MM.1S (cell line): Measurements from ENCODE around the gene CDCA8.

Experiments
- DNase-seq: peaks from one replicate; pipeline ENCODE4 v3.0.0-alpha.2; 2015
- H2AFZ ChIP-seq: fragments of 300-600 bp; sonication (generic); 2 replicates; pipeline ENCODE4 v1.6.0; 2016; ENCODE audit warnings: antibody characterized with exemption, low read length
- H3F3A ChIP-seq: fragments of 300-600 bp; sonication (generic); 2 replicates; pipeline ENCODE4 v1.6.1; 2016; ENCODE audit warnings: mild to moderate bottlenecking, antibody characterized with exemption, low read length, moderate library complexity, mixed read lengths; ENCODE audit not compliant: insufficient read depth
- H3K27ac ChIP-seq: fragments of 300-600 bp; sonication (generic); 2 replicates; pipeline ENCODE4 v1.5.1; 2016; ENCODE audit warnings: mild to moderate bottlenecking, low read length
- H3K27me3 ChIP-seq: fragments of 300-600 bp; sonication (generic); replicated peaks from 2 replicates; pipeline ENCODE4 v1.6.0; 2016; ENCODE audit warnings: low read length; ENCODE audit not compliant: insufficient read depth
- H3K36me3 ChIP-seq: fragments of 300-600 bp; sonication (generic); replicated peaks from 2 replicates; pipeline ENCODE4 v1.6.1; 2016; ENCODE audit warnings: mild to moderate bottlenecking, low read length, mixed read lengths; ENCODE audit not compliant: insufficient read depth
- H3K4me1 ChIP-seq: fragments of 300-600 bp; sonication (generic); 2 replicates; pipeline ENCODE4 v1.6.1; 2016; ENCODE audit warnings: low read length, mixed read lengths
- H3K4me2 ChIP-seq: fragments of 300-600 bp; sonication (generic); 2 replicates; pipeline ENCODE4 v1.6.0; 2016; ENCODE audit warnings: low read depth, low read length
- H3K4me3 ChIP-seq: fragments of 300-600 bp; sonication (generic); 2 replicates; pipeline ENCODE4 v1.5.1; 2016; ENCODE audit warnings: low read length, mixed read lengths
- H3K79me2 ChIP-seq: fragments of 300-600 bp; sonication (generic); 2 replicates; pipeline ENCODE4 v1.6.1; 2016; ENCODE audit warnings: mixed run types, low read length, mixed read lengths
- H3K9ac ChIP-seq: fragments of 300-600 bp; sonication (generic); 2 replicates; pipeline ENCODE4 v1.6.1; 2016; ENCODE audit warnings: low read length, mixed read lengths
- H3K9me2 ChIP-seq: fragments of 300-600 bp; sonication (generic); replicated peaks from 2 replicates; pipeline ENCODE4 v1.6.1; 2016; ENCODE audit warnings: mild to moderate bottlenecking, low read length, mixed read lengths; ENCODE audit not compliant: insufficient read depth
- H3K9me3 ChIP-seq: fragments of 300-600 bp; sonication (generic); replicated peaks from 2 replicates; pipeline ENCODE4 v1.6.1; 2016; ENCODE audit warnings: mild to moderate bottlenecking, low read length, mixed read lengths; ENCODE audit not compliant: insufficient read depth
- H4K20me1 ChIP-seq: fragments of 300-600 bp; sonication (generic); 2 replicates; pipeline ENCODE4 v1.6.1; 2016; ENCODE audit warnings: mild to moderate bottlenecking, low read length, moderate library complexity, mixed read lengths; ENCODE audit not compliant: insufficient read depth
- EZH2 ChIP-seq: fragments of 300-600 bp; sonication (generic); optimal IDR thresholded peaks from 2 replicates; pipeline ENCODE3; 2017; ENCODE audit warnings: low read depth, mild to moderate bottlenecking, antibody characterized with exemption, low read length, mixed read lengths
- EZH2phosphoT487 ChIP-seq: fragments of 300-600 bp; sonication (generic); IDR thresholded peaks from 2 replicates; pipeline ENCODE4 v1.6.1; 2018; ENCODE audit warnings: antibody characterized with exemption, low read length
- TF ChIP-seq, protein P1 (sequence below): fragments of 300-600 bp; sonication (generic); IDR thresholded peaks from 2 replicates; pipeline ENCODE4 v1.5.1; 2016; ENCODE audit warnings: antibody characterized with exemption, low read length, mixed read lengths

CDCA8 gene

DNA sequence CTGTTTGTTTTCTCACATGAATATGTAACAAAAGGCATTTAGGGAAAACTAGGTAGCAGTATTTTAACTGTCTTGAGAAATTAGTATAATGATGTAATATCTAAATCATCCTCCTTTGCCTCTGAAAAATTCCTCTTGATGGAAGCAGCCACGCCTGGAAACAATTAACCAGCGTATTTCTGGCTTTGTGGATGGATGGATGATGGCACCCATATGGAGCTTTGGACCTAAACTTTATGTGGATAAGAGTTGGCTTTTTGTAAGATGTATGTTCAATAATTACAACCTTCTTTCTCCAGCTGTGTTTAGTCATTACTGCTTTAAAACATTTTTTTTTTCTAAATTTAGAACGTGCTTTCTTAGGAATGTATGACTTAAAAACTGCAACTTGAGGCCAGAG is 12.7 kb downstream of the CDCA8 start:
- Histone ChIP-seq H3K27me3 (no peaks in the 10 kb centered on the region), H3K9ac (no peak overlapping the region), H3F3A (no peaks in the 10 kb centered on the region), H3K27ac (no peak overlapping the region), H2AFZ (no peak overlapping the region), H3K79me2 (no peaks in the 10 kb centered on the region), H3K4me1 (no peaks in the 10 kb centered on the region), H3K9me3 (no peaks in the 10 kb centered on the region), H4K20me1 (0 out of 2 replicates have a peak, but pooled peaks cover 3% of the 10 kb centered on the region), H3K4me2 (no peak overlapping the region), H3K36me3 (peaks cover 30% of the 10 kb centered on the region), H3K4me3 (no peak overlapping the region), H3K9me2 (no peaks in the 10 kb centered on the region)
- no peak for DNase-seq
- TF ChIP-seq EZH2phosphoT487 (no peak), EZH2 (no peak)
- TF ChIP-seq, protein P1, sequence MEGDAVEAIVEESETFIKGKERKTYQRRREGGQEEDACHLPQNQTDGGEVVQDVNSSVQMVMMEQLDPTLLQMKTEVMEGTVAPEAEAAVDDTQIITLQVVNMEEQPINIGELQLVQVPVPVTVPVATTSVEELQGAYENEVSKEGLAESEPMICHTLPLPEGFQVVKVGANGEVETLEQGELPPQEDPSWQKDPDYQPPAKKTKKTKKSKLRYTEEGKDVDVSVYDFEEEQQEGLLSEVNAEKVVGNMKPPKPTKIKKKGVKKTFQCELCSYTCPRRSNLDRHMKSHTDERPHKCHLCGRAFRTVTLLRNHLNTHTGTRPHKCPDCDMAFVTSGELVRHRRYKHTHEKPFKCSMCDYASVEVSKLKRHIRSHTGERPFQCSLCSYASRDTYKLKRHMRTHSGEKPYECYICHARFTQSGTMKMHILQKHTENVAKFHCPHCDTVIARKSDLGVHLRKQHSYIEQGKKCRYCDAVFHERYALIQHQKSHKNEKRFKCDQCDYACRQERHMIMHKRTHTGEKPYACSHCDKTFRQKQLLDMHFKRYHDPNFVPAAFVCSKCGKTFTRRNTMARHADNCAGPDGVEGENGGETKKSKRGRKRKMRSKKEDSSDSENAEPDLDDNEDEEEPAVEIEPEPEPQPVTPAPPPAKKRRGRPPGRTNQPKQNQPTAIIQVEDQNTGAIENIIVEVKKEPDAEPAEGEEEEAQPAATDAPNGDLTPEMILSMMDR: no peak

DNA sequence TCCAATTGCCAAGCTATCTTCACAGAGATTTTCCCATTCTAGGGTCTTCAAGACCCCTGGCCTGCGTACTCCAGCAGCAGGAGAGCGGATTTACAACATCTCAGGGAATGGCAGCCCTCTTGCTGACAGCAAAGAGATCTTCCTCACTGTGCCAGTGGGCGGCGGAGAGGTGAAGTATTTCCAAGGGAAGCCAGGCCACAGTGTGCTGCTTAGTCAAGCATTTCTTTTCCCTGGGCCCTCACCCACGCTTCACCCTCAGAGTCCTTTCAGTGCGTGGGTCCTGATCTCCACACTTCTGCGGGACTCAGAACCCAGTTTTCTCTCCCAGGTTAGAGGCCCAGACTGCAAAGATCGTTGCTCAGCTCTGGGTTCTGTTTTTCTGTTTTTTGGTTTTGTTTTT is 13.1 kb downstream of the CDCA8 start:
- no peak for TF ChIP-seq EZH2phosphoT487
- TF ChIP-seq, protein P1: no peak
- no peak for TF ChIP-seq EZH2
- Histone ChIP-seq H3K9ac (no peak overlapping the region), H3K9me3 (no peaks in the 10 kb centered on the region), H3K9me2 (no peaks in the 10 kb centered on the region), H3K79me2 (no peaks in the 10 kb centered on the region), H3K36me3 (peaks cover 30% of the 10 kb centered on the region), H3K4me1 (no peaks in the 10 kb centered on the region), H3K4me2 (no peak overlapping the region), H3K27me3 (no peaks in the 10 kb centered on the region), H3F3A (no peaks in the 10 kb centered on the region), H4K20me1 (0 out of 2 replicates have a peak, but pooled peaks cover 3% of the 10 kb centered on the region), H3K27ac (no peak overlapping the region), H3K4me3 (no peak overlapping the region), H2AFZ (no peak overlapping the region)
- DNase-seq: no peak

DNA sequence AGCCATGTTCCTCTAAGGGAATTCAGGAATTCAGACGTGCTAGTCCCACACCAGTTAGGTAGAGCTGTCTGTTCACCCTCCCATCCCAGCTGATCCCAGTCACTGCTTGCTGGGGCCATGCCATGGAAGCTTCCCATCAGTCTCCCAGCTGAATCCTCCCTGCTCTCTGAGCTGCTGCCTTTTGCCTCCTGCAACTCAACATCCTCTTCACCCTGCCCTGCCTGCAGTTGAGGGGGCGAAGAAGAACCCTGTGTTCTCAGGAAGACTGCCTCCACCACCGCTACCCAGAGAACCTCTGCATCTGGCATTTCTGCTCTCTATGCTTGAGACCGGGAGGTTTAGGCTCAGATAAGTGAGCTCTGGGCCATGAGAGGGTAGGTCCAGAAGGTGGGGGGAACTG is 16.2 kb downstream of the CDCA8 start:
- H3K4me1 ChIP-seq: no peaks in the 10 kb centered on the region
- H3K4me2 ChIP-seq: no peak overlapping the region
- H3K79me2 ChIP-seq: no peaks in the 10 kb centered on the region
- H3K9ac ChIP-seq: no peak overlapping the region
- no peaks in the 10 kb centered on the region for H3K27me3 ChIP-seq
- H3K27ac ChIP-seq: no peak overlapping the region
- H3F3A ChIP-seq: no peaks in the 10 kb centered on the region
- H4K20me1 ChIP-seq: 0 out of 2 replicates have a peak, but pooled peaks cover 3% of the 10 kb centered on the region
- H3K9me2 ChIP-seq: no peaks in the 10 kb centered on the region
- H2AFZ ChIP-seq: no peak overlapping the region
- peaks cover 23% of the 10 kb centered on the region for H3K36me3 ChIP-seq
- TF ChIP-seq, protein P1: no peak
- TF ChIP-seq EZH2: no peak
- no peak for TF ChIP-seq EZH2phosphoT487
- H3K4me3 ChIP-seq: no peak overlapping the region
- no peaks in the 10 kb centered on the region for H3K9me3 ChIP-seq
- no peak for DNase-seq
